HuH-7.5 (cell line): Measurements from ENCODE around the gene ABCA10.

Experiments
- DNase-seq: peaks from one replicate; pipeline ENCODE4 v3.0.0; 2011; ENCODE audit warnings: low spot score

The ABCA10 gene

GRCh38 chr17:69164206-69164605, 64.4 kb downstream of the ABCA10 start:
- DNase-seq: no peak

- no peak for DNase-seq
Measured at GRCh38 chr17:69159418-69159817, 69.2 kb downstream of the ABCA10 start.

GRCh38 chr17:69154267-69154666, 74.4 kb downstream of the ABCA10 start:
- DNase-seq: no peak

GRCh38 chr17:69150333-69150732, 78.3 kb downstream of the ABCA10 start:
- no peak for DNase-seq

GRCh38 chr17:69147460-69147859, 81.2 kb downstream of the ABCA10 start:
- DNase-seq: no peak

- no peak for DNase-seq
Measured at GRCh38 chr17:69144331-69145255, 84.0 kb downstream of the ABCA10 start.

- DNase-seq: no peak
Measured at GRCh38 chr17:69143683-69144231, 84.9 kb downstream of the ABCA10 start.

- DNase-seq: no peak
Measured at GRCh38 chr17:69143151-69143550, 85.5 kb downstream of the ABCA10 start.

GRCh38 chr17:69142175-69142802, 86.3 kb downstream of the ABCA10 start:
- DNase-seq: no peak

- DNase-seq: no peak
Measured at GRCh38 chr17:69141431-69142174, 87.0 kb downstream of the ABCA10 start, which contains the start of gene ABCA6. TSS of gene ABCA6 (minus strand) at chr17:69141895. CDS start at chr17:69140703, 1,192 bp downstream.

GRCh38 chr17:69134112-69134511, 94.5 kb downstream of the ABCA10 start:
- DNase-seq: no peak

GRCh38 chr17:69130627-69131296, 97.9 kb downstream of the ABCA10 start:
- no peak for DNase-seq

GRCh38 chr17:69123626-69124025, 105.0 kb downstream of the ABCA10 start:
- no peak for DNase-seq

GRCh38 chr17:69122065-69122464, 106.6 kb downstream of the ABCA10 start:
- no peak for DNase-seq

GRCh38 chr17:69117855-69118784, 110.5 kb downstream of the ABCA10 start:
- DNase-seq: no peak

- DNase-seq: no peak
Measured at GRCh38 chr17:69111794-69112193, 116.8 kb downstream of the ABCA10 start.

- no peak for DNase-seq
Measured at GRCh38 chr17:69105907-69106730, 122.5 kb downstream of the ABCA10 start.

GRCh38 chr17:69103557-69104233, 124.9 kb downstream of the ABCA10 start:
- DNase-seq: no peak

- no peak for DNase-seq
Measured at GRCh38 chr17:69098625-69099024, 130.0 kb downstream of the ABCA10 start.
